CD4-positive, alpha-beta T cell treated with Interleukin-2 at 100 ng/mL for 4 hours (primary cell): ENCODE data around the gene IGSF21.

Experiments
- DNase-seq: peaks from one replicate; pipeline ENCODE4 v3.0.0-alpha.2; 2020; ENCODE audit warnings: low spot score

IGSF21 gene

DNA sequence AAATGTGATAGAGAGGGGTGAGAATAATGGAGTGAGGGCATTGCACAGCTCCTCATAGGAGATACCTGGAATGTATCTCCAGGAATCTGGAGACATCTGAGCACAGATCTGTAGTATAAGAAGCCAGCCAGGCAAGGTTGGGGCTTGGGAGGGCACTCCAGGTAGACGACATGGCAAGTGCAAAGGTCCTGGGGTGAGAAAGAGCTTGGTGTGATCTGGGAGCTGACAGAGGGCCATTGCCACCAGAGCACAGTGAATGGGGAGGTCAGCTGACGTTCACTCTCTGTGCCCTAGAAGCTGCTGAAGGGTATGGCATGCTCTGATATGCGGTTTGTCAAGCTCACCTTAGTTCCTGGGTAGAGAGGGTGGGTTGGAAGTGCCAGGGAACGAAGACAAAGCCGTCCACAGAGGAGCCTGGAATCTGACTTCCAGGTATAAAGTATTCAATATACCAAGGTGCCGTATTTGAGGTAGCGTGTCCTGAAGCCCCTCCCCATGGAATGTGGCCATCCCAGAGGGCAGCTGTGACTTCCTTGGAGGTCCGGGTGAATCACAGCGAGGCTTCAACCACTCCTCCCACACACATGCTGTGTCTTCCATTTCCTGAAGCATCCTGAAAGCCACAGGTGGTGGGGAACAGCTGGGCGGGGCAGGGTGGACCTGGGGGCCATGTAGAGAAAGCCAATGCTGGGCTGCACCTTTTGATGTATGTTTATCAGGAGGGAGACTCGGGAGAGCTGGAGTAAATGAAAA lies 190.5 kb downstream of the IGSF21 start:
- no peak for DNase-seq

GRCh38 chr1:18299441-18300338 lies 192.1 kb downstream of the IGSF21 start:
- peak; percentile 4 for DNase-seq

GRCh38 chr1:18300376-18300775 lies 192.8 kb downstream of the IGSF21 start:
- DNase-seq = no peak

DNA sequence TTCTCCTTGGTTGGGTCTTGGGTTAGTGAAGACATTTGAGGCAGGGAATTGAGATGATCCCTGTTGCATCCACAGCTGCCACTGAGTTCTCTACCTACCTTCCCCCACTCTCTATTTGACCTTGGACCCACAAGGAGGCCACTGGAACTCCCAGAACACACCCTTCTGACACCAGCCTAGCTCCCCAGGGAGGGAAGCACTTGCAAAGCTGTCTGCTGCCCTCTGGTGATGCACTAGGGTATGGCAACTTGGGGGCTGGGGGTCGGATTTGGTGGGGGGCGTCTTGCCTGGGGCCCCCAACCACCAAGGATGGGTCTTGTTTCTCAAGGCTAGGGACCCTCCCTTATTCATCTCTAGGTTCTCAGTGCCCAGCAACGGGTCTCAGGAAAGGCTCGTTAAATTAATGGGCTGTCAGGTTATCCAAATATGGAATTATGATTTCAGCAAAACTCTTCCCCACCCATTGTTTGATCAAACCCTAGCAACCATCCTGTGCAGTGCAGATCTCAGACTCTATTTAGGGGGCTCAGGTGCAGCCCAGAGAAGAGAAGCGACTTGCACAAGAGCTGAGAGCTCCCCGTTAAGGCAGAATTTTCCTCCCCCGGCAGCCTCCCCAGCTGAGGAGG lies 195.3 kb downstream of the IGSF21 start:
- no peak for DNase-seq

DNA sequence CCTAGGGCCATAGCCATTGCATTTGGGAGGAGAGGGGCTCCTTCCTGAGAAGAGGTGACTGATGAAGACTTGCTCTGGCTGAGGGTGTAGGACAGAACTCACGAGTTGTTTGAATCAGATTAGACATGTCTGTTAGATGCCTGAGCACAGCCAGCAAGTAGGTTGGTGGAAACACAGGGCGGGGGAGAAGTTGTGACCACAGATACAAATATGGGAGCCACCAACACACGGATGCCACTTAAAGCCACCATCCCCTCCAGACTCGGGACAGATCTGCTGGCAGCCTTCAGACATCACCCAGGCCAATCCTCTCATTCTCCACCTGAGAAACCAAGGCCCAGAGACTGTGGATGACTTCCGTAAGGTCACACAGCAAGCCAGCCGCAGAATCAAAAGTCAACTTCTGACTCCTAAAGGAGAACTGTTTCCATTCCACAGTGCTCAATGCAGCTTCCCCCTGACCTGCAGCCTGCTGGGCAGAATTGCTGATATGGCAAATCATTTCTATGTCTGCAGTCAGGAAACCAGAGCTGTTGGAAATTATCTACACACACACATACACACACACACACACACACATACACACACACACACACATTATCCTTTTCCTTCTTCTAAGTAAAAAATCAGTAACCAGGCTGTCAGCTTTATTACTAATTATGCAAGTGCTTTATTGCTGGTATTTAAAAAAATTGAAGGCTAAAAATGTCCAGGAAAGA lies 196.7 kb downstream of the IGSF21 start:
- DNase-seq = no peak

- no peak for DNase-seq
Measured at GRCh38 chr1:18305182-18305795, 197.7 kb downstream of the IGSF21 start.

- no peak for DNase-seq
Measured at GRCh38 chr1:18307329-18307898, 199.8 kb downstream of the IGSF21 start.

- no peak for DNase-seq
Measured at GRCh38 chr1:18309552-18310155, 202.1 kb downstream of the IGSF21 start.

- DNase-seq = no peak
Measured at GRCh38 chr1:18312961-18313360, 205.4 kb downstream of the IGSF21 start.

DNA sequence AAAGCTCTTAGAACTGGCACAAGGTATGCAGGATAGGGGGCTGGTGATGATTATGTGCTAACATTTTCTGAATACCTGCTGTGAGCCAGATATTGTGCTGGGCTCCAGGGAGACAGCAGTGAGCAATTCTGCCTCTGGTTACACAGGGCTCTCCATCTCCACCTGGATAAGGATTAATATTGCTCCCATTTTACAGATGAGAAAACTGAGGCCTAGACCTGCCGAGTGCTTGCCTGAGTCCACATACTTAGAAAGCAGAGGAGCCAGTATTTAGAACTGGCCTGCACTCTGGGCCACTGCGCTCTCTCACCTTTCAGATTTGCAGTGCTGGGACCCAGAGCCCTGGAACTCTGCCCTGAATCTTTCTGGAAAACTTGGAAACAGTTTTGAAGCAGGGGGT lies 205.9 kb downstream of the IGSF21 start:
- no peak for DNase-seq

DNA sequence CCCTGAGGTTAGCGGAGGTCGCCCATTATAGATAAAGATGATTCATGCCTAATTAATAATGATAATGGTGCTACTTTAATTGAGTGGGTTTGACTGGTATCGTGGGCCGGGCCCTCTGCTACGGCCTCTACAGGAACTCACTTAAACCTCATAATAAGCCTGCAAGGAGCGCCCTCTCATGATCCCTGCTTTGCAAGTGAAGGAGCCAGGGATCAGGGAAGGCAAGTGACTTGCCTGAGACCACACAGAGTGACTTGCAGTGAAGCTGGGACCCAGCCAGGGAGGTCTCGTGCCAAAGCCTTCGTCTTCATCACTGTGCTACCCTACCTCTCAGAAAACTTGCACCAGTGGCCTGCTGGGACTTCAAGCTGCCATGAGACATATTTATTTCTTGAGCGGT lies 206.8 kb downstream of the IGSF21 start:
- no peak for DNase-seq

DNA sequence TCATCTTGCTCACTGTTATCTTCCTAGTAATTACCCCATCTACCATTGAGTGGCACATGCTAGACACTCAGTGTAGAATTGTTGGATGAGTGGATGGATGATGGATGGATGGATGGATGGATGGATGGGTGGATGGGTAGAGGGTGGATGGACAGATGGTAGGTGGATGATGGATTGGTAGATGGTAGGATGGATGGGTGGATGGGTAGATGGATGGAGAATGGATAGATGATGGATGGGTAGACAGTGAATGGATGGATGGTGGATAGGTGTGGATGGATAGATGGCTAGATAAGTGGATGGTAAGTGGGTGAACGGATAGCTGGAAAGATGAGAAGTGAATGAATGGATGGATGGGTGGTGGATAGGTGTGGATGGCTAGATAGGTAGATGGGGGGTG lies 207.9 kb downstream of the IGSF21 start:
- DNase-seq = no peak

GRCh38 chr1:18316764-18317163 lies 209.2 kb downstream of the IGSF21 start:
- no peak for DNase-seq

- no peak for DNase-seq
Measured at GRCh38 chr1:18319099-18319498, 211.5 kb downstream of the IGSF21 start.

- no peak for DNase-seq
Measured at GRCh38 chr1:18320051-18320450, 212.5 kb downstream of the IGSF21 start.

DNA sequence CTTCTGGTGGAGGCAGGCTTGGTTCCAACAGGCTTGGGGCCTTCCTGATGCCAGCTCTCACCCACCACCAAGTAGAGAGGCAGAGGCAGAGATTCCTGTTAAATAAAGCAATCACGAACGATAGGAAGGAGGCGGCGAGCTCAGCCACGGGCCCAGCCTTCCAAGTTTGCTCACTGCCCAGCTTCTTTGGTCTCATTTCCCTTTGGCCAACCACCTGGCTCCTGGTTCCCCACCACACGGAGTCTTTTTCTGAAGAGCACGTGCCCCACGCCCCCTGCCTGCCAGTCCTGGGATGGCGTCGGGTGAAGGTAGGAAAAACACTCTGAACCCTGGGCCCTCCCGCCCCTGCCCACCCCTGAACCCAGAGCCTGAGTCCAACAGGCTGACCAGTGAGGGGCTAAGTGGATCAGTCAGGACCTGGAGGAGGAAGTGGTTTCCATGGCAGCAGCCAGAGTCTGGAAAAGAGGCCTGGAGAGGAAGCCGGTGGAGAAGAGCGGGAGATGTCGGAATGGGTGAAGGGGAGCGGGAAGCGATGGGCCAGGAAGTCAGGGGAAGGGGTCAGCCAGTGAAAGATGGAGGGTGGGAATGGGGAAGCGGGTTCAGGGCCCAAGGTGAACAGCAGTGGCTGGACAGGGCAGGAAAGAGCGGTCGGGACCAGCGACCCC lies 214.9 kb downstream of the IGSF21 start:
- no peak for DNase-seq

DNA sequence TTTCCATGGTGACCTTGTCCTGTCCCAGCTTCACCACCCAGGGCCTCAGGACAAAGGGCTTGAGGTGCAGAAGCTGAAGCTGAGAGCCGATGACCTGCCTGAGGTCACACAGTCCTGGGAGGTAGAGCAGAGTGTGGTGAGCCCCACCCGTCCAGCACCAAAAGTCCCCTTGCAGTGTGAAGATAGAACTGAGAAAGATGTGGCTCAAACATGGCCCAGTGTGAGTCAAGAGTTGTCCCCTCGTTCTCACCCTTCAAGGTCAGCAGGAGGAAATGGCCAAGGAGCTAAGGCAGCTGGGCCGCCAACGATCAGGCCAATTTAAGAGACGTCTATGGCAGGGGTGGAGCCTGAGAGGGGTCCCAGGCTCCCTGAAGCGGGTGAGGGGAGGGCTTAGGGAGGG lies 215.7 kb downstream of the IGSF21 start:
- DNase-seq = no peak

GRCh38 chr1:18324246-18324645 lies 216.6 kb downstream of the IGSF21 start:
- no peak for DNase-seq

DNA sequence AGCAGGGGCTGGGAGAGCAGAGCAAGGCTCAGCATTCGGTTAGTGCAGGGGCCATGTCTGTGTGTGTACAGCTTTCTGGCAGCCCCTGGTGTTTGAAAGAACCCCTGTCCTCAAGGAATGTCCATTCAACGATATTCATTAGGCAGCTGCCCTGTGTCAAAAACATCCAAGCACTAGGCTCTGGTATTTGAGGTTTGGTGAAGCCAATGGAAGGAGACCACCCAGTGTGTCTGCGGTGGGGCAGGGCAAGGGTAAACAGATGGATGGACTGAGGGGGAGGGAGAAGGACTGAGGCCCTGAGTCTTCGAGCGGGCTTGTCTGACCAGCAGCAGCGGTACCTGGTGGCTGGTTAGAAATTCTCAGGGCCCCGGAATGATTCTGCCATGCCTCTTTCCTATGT lies 217.5 kb downstream of the IGSF21 start:
- DNase-seq = no peak

DNA sequence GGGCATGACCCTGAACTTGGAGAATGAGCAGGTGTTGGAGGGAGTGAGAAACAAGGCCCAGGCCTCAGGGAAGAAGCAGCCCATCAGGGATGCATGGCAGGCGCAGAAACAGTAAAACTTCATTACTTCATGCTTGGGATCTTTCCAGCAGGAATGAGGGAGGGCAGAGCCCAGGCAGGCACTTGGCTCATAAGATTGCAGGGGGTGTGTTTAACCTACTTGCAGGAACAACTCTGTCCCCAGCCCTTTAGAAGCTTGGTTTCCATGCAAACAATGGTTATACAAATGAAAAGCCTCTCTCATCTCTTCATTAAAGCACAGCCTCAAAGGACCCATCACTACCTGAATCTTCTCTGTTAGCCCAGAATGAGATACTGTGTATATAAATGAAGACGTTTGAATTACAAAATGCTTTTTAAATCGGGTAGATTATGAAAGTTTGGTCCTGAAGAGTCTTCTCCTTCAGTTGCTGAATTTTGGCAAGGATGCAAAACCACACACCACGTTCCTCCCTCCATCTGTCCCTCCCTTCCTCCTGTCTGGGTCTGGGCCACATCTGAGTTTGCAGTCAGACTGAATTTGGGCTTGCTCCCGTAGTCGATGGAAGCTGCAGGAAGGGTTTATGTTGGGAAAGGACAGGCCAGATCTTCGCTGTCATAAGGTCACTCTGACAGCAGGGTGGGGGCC lies 218.8 kb downstream of the IGSF21 start:
- no peak for DNase-seq
